Fibroblast of skin of abdomen (primary cell): Measurements from ENCODE around the gene TRIM13.

ENCODE experiments used
- DNase-seq: peaks from one replicate; pipeline ENCODE4 v3.0.0-alpha.2; 2013

TRIM13 gene

GRCh38 chr13:49996161-49996915, 504 bp upstream of the TRIM13 start:
- DNase-seq, result peak; percentile 96

- no peak for DNase-seq
These were observed 1.1 kb downstream of the TRIM13 start for GRCh38 chr13:49997955-49998354.

- DNase-seq, result no peak
These were observed 2.1 kb downstream of the TRIM13 start for GRCh38 chr13:49998714-49999624.

- DNase-seq, result no peak
These were observed 4.4 kb downstream of the TRIM13 start for GRCh38 chr13:50001287-50001686.

GRCh38 chr13:50006426-50007135, 9.7 kb downstream of the TRIM13 start:
- DNase-seq, result peak; percentile 14

GRCh38 chr13:50011461-50011860, 14.6 kb downstream of the TRIM13 start:
- DNase-seq, result no peak

GRCh38 chr13:50012396-50013169, 15.7 kb downstream of the TRIM13 start:
- no peak for DNase-seq

- no peak for DNase-seq
These were observed 17.5 kb downstream of the TRIM13 start for GRCh38 chr13:50014386-50014785.

GRCh38 chr13:50015258-50015657, 18.4 kb downstream of the TRIM13 start, which contains the start of gene KCNRG:
TSS of gene KCNRG (plus strand) at chr13:50015444. CDS start at chr13:50015494, 50 bp downstream.
- no peak for DNase-seq

- DNase-seq, result no peak
These were observed 18.9 kb downstream of the TRIM13 start for GRCh38 chr13:50015750-50016149.

GRCh38 chr13:50016444-50016843, 19.6 kb downstream of the TRIM13 start:
- DNase-seq, result peak; percentile 11

- no peak for DNase-seq
These were observed 21.0 kb downstream of the TRIM13 start for GRCh38 chr13:50017819-50018218.

GRCh38 chr13:50025436-50025835, 28.6 kb downstream of the TRIM13 start:
- no peak for DNase-seq

GRCh38 chr13:50026788-50027473, 30.1 kb downstream of the TRIM13 start:
- no peak for DNase-seq

- DNase-seq, result peak; percentile 21
These were observed 33.5 kb downstream of the TRIM13 start for GRCh38 chr13:50030315-50030714.

- peak; percentile 48 for DNase-seq
These were observed 36.9 kb downstream of the TRIM13 start for GRCh38 chr13:50033725-50034124.

- DNase-seq, result no peak
These were observed 40.9 kb downstream of the TRIM13 start for GRCh38 chr13:50037788-50038187.

GRCh38 chr13:50038266-50038665, 41.4 kb downstream of the TRIM13 start:
- no peak for DNase-seq

GRCh38 chr13:50052478-50052877, 55.6 kb downstream of the TRIM13 start:
- DNase-seq, result no peak

GRCh38 chr13:50053844-50054243, 57.0 kb downstream of the TRIM13 start:
- no peak for DNase-seq

- DNase-seq, result no peak
These were observed 58.6 kb downstream of the TRIM13 start for GRCh38 chr13:50055454-50055853.
